CD4-positive, alpha-beta T cell treated with Interleukin-17A for 4 hours (primary cell): Measurements from ENCODE around the gene RBMX.

Experiments
- DNase-seq: peaks from one replicate; pipeline ENCODE4 v3.0.0-alpha.2; 2020; ENCODE audit warnings: mixed read lengths

RBMX gene

GRCh38 chrX:136829413-136829812 lies 51.1 kb downstream of the RBMX start:
- no peak for DNase-seq

GRCh38 chrX:136828830-136829229 lies 51.7 kb downstream of the RBMX start:
- no peak for DNase-seq

- DNase-seq: no peak
Measured at GRCh38 chrX:136827026-136827425, 53.5 kb downstream of the RBMX start.

GRCh38 chrX:136825771-136826170 lies 54.8 kb downstream of the RBMX start:
- DNase-seq: no peak
